HG03558 (cell line): ENCODE data around the gene SCNN1B.
"Not testable (repeated sequence)": the region's sequence is repeated elsewhere in the genome, so short reads cannot be mapped to it uniquely, and the experiment has no call there.

ENCODE experiments used
- ATAC-seq: cut with Tn5 transposase; IDR thresholded peaks from one replicate; pipeline ENCODE4 v1.9.1; 2021; ENCODE audit warnings: moderate number of reproducible peaks; ENCODE audit not compliant: unreplicated experiment; ENCODE audit errors: extremely low read depth

The SCNN1B gene

DNA sequence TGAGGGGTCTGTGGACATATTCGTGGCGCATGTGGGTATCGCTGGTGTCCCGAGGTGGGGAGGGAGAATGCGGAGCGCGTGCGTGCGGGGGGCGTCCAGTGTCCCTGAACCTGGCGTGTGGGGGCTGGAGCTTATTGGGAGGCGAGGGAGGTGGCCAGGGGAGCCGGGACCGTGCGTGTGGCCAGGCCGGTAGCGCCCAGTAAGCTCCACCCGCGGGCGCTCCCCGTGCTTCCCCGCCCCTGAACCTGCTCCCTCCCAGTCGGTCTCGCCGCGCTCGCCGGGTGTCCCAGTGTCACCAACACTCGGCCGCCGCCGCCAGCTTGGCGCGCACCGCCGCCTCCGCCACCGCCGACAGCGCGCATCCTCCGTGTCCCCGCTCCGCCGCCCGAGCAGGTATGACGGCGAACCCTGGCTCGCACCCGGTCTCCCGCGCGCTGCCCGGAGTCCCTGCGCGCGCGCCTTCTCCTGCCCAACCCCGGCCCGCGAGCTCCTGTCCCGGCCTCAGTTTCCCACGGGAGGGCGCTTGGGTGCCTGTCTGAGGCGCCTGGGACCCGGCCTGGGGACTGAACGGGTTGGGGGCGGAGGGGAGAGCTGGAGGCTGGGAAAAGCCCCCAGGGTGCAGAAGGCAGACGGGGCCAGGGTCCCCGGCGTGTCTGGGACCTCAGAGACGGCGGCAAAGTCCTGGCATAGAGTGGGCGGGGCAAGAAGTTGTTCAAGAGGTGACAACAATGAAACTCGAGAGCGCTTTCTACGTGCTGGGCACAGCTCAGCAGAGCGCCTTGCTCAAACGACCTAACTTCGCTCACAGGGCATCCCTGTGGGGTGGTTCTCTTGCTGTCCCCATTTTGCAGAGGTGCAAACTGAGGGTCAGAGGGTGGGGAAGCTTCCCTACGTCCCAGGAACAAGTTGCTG, at the start of gene SCNN1B:
Gene SCNN1B, plus strand, starts transcription at position 258 of the 912 bp plus-strand sequence. CDS start 46,298 bp downstream, outside the sequence.
- no peak for ATAC-seq

DNA sequence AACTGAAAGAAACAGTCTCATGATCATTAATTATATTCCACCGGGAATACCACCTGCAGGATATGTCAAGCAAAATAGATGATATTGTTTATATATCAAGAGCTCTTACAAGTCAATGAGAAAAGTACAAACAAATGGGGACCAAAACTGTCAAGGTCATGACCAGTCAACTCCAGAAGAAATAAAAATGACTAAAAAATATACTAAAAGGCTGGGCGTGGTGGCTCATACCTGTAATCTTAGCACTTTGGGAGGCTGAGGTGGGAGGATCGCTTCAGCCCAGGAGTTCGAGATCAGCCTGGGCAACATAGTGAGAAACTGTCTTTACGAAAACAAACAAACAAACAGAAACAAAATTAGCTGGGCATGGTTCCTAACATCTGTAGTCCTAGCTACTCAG, 49.8 kb upstream of the SCNN1B start:
- no peak for ATAC-seq

GRCh38 chr16:23253650-23254049, 48.5 kb upstream of the SCNN1B start:
- ATAC-seq, result not testable (repeated sequence)

DNA sequence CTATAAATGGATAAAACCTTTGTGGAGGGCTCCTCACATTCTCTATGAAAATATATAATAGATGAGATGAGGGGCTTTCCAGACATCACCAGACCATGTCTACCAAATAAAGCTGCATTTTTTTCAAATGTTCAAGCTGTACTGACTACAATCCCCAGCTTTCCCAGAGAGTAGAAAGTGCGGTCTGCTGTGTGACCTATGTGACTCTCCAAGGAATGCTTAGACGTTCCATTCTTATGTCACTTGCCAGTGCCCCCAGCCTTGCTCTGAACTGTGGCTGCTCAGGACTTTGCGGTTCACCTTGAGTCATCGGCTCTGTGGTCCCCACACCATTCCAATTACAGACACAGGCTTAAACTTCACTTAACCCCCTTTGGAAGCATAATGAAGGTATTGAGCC, 47.8 kb upstream of the SCNN1B start:
- no peak for ATAC-seq

GRCh38 chr16:23255000-23255399, 47.1 kb upstream of the SCNN1B start:
- no peak for ATAC-seq

DNA sequence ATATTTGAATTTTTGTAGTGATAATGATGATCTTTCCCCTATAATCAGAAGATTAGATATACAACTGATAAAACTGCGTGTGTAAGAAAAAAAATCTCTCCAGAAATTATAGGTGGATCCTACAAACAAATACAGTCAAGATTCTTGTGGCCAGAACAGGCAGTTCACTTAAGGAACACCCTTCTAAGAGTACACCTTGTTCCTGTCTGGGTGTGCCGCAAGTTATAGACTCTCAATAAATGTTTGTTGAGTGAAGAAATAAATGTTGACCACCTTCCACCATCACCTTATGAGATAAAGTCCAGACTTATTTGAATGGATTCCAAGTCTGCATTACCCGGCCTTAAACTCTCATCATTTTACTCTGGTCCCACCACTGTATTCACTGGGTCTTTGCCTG, 45.7 kb upstream of the SCNN1B start:
- no peak for ATAC-seq

GRCh38 chr16:23257682-23258081, 44.4 kb upstream of the SCNN1B start:
- ATAC-seq, result no peak

DNA sequence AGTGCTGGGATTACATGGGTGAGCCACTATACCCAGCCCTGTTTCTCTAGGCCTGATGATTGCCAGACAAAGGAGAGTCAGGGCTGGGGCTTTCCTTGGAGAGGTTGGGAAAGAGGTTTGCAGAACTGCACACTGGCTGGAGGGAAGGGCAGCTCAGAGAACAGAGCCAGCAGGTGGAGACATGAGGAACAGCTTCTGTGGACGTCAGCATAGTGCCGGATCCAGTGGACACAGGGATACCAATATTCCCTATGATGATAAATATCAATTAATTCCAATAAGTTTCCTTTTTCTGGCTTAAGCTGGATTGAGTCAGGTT, 43.2 kb upstream of the SCNN1B start:
- no peak for ATAC-seq

DNA sequence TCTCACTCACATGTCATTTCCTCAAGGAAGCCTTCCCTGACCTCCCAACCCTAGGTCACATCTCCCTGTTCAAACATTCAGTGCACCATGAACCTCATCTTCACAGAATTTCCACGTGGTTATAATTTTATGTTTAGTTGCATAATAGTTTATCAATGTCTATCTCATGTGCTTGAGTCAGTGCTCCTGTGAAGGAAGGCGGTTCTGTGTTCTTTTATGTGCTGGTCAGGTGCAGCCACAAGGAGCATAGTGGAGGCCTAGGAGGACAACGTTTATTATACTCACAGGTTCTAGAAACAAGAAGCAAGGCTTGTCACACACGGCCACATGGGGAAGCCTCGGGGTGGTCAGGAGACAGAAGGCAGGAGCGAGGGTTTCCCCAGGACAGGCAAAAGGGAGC, 34.5 kb upstream of the SCNN1B start:
- ATAC-seq, result no peak

DNA sequence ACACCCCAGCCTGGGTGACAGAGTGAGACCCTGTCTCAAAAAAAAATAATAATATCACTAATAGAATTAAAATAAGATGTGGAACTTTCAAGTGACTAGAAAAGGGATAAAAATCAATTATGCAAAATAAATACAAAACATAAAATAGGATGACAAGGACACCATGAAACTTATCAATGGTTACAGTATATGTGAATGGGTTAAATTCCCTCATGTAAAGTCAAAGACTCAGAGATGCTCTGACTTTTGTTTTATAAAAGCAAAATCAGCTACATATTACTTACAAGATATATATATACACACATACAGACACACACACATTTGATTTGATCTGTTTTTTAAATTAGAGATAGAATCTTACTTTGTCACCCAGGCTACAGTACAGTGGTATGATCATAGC, 33.5 kb upstream of the SCNN1B start:
- no peak for ATAC-seq

DNA sequence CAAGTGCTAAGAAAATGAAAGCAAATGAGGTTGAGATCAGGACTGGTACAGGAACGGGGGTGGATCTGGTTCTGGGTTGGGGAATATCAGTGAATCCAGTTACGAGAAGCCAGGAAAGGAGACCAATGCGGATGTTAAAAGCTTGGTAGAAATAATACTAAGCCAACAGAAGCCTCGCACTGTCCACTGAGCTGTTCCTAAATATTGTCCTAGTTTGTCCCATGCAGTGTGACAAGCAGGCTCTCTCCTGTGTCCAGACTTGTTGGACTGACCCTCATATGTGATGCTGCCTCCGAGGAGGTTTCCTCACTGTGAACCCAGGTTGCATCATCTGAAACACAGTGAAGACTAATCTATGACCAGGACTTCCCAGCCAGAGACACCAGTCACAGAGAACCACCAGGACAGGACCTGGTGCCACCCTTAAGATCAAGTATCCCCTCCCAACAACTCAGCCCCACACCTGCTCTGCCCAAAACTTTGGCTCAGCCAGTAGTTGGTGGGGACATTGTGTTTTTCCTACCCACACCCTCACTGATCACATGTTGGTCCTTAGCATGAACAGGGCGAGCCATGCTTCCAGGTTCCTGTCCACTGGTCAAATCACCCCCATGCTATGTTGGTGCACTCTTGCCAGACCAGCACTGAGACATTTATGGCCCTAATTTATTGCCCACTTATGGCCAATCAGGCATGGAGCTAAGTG, 32.7 kb upstream of the SCNN1B start:
- no peak for ATAC-seq

DNA sequence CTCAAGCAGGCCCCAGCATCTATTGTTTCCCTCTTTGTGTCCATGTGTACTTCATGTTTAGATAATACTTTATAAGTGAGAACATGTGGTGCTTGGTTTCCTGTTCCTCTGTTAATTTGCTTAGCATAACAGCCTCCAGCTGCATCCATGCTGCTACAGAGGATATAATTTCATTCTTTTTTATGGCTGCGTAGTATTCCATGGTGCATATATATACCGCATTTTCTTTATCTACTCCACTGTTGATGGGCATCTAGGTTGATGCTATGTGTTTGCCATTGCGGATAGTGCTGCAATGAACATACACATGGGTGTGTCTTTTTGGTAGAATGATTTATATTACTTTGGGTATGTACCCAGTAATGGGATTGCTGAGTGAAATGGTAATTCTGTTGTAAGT, 31.4 kb upstream of the SCNN1B start:
- no peak for ATAC-seq

- no peak for ATAC-seq
Measured at GRCh38 chr16:23274968-23275367, 27.1 kb upstream of the SCNN1B start.

GRCh38 chr16:23276821-23277220, 25.3 kb upstream of the SCNN1B start:
- no peak for ATAC-seq

- ATAC-seq, result no peak
Measured at GRCh38 chr16:23278031-23278430, 24.1 kb upstream of the SCNN1B start.

- no peak for ATAC-seq
Measured at GRCh38 chr16:23279721-23280153, 22.4 kb upstream of the SCNN1B start.

DNA sequence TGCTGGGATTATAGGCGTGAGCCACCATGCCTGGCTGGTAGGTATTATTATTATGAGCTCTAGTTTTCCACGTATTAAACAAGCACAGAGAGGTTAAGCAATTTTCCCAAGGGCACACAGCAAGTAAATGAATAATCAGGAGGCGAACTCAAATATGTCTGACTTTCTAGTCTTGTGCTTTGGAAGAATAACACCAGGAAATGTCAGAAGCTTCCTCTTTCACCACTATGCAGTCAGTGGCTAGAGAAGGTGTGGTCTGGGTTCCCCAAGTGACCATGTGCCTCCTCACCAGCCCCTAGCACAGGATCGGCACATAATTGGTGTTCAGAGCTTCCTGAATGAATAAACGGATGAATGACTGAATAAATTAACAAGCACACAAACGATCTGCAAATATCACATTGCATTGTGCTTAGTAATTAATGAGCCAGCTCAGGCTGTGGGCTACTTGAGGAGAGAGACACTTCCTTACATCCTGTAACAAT, 21.6 kb upstream of the SCNN1B start:
- ATAC-seq, result no peak

DNA sequence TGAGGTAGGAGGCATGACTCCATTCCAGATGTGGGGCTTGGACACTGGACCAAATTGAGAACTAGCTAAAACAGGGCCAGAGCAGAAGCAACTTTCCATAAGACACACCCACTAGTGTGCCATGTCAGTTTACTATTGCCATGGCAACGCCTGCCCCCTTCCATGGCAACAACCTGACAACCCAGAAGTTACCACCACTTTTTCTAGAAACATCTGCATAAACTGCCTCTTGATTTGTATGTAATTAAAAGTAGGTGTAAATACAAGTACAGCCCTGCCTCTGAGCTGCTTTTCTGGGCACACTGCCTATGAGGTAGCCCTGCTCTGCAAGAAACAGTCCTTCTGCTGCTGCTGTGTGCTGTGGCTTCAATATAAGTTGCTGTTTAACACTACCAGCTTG, 19.5 kb upstream of the SCNN1B start:
- no peak for ATAC-seq

DNA sequence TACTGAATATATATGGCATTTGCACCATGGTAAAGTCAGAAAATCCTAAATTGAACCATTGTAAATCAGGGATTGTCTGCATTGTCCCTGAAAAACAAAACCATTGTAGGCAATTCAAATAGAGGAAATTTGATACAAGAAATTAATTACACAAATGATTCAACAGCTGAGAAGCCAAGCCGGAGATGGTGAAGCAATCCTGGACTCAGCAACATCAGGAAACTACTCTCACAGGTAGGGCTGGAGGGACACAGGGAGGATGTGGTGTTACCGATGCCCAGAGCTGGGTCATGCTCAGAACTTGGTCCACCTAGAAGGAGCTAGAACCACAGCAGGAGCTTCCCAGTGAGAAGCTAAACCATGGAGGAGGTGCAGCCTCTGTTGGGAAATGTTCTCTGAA, 18.5 kb upstream of the SCNN1B start:
- no peak for ATAC-seq

DNA sequence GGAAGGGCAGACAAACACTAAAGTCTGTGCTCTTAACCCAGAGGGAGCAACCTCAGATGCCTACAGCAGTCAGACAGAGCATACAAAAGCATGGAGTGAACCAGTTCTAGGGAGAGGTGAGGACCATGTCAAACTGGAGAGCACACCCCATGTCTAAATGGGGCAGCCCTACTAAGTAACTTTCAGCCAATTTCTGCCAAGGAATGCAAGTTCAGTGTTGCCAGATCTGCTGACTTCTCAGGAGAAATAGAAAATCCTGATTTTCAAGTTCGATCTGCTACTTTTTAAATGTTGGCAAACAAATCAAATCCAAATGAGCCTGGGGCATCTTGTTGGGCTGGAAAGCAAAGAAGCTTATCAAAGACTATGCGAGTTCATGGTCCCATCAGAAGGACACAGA, 17.5 kb upstream of the SCNN1B start:
- ATAC-seq, result no peak

GRCh38 chr16:23286131-23286532, 16.0 kb upstream of the SCNN1B start:
- ATAC-seq, result no peak

DNA sequence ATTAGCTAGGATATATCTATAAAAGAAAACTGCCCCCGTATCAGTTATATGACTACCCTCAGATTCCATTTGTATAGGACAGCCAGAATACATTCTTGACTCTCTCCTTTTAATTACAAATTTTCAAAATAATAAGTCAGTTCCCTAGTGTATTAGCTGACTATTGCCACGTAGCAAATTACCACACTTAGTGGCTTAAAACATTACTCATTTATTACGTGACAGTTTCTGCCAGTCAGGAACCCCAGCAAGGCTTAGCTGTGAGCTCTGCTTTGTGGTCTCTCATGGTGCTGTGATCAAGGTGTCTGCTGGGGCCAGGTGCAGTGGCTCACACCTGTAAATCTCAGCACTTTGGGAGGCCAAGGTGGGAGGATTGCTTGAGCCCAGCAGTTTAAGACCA, 13.9 kb upstream of the SCNN1B start:
- ATAC-seq, result no peak
